ENCODE results near the gene FHDC1. TPM values are rescaled to one million over a fixed set of nuclear protein-coding genes. Genes with fewer than 3 reads are reported as not detected.
A peak's percentile ranks its signal among the peaks of the same experiment; 100 is the strongest.

Gene FHDC1
- total RNA-seq, 1 experiment from 2014 or later, result 2.0 TPM

DNA sequence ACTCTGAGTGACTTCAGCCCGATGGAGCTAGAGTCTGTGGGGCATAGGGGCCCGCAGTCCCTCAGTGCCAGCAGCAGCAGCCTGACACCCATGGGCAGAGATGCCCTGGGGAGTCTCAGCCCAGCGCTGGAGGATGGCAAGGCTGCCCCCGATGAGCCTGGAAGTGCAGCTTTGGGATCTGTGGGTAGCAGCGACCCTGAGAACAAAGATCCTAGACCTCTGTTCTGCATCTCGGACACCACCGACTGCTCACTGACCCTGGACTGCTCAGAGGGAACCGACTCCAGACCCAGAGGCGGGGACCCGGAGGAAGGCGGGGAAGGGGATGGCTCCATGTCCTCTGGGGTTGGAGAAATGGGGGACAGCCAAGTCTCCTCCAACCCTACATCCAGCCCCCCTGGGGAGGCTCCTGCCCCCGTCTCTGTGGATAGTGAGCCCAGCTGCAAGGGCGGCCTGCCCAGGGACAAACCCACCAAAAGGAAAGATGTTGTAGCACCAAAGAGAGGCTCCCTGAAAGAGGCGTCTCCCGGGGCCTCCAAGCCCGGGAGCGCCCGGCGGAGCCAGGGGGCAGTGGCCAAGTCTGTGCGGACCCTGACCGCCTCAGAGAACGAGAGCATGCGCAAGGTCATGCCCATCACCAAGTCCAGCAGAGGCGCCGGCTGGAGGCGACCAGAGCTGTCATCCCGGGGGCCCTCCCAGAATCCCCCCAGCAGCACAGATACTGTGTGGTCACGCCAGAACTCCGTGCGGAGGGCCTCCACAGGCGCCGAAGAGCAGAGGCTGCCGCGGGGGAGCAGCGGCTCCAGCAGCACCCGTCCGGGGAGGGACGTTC lies 39.5 kb downstream of the FHDC1 start:
- intact Hi-C loops (cut with micrococcal nuclease), result no loop called here
- BruUV-seq (replicated peaks), result no TSS peak

DNA sequence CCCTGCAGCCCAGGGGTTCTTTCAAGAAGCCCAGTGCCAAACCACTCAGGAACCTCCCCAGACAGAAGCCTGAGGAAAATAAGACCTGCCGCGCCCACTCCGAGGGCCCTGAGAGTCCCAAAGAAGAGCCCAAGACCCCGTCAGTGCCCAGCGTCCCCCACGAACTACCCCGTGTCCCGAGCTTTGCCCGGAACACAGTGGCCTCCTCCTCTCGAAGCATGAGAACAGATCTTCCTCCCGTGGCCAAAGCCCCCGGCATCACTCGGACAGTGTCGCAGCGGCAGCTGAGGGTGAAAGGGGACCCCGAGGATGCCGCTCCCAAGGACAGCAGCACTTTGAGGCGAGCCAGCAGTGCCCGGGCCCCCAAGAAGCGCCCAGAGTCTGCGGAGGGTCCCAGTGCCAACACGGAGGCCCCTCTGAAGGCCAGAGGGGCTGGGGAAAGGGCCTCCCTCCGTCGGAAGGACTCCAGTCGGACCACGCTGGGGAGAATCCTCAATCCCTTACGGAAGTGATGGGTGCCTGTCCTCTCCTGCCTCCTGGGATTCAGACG lies 40.2 kb downstream of the FHDC1 start:
- TF ChIP-seq, protein P1, sequence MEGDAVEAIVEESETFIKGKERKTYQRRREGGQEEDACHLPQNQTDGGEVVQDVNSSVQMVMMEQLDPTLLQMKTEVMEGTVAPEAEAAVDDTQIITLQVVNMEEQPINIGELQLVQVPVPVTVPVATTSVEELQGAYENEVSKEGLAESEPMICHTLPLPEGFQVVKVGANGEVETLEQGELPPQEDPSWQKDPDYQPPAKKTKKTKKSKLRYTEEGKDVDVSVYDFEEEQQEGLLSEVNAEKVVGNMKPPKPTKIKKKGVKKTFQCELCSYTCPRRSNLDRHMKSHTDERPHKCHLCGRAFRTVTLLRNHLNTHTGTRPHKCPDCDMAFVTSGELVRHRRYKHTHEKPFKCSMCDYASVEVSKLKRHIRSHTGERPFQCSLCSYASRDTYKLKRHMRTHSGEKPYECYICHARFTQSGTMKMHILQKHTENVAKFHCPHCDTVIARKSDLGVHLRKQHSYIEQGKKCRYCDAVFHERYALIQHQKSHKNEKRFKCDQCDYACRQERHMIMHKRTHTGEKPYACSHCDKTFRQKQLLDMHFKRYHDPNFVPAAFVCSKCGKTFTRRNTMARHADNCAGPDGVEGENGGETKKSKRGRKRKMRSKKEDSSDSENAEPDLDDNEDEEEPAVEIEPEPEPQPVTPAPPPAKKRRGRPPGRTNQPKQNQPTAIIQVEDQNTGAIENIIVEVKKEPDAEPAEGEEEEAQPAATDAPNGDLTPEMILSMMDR (IDR thresholded peaks at IDR 0.05; ENCODE audit: unreplicated experiment), result no peak
- H3K27me3 Mint-ChIP-seq (ENCODE audit: insufficient read depth, unreplicated experiment), result no peaks in the 10 kb centered on the region

More for the DNA sequence above, 39.5 kb downstream of the FHDC1 start:
- H3K27ac Mint-ChIP-seq (ENCODE audit: low read depth, unreplicated experiment), result no peak overlapping the region
- H3K9me3 Mint-ChIP-seq (ENCODE audit: unreplicated experiment), result no peaks in the 10 kb centered on the region
- peaks cover 27% of the 10 kb centered on the region for H3K4me1 Mint-ChIP-seq (ENCODE audit: insufficient read depth, unreplicated experiment)
- no peaks in the 10 kb centered on the region for H3K27me3 Mint-ChIP-seq (ENCODE audit: insufficient read depth, unreplicated experiment)
- ChIA-PET CTCF (no interaction called here), POLR2A (no interaction called here)
- peaks cover 21% of the 10 kb centered on the region for H3K36me3 Mint-ChIP-seq (ENCODE audit: insufficient read depth, unreplicated experiment)
- no peak for DNase-seq (ENCODE audit: unreplicated experiment)
- no peak overlapping the region for H3K4me3 Mint-ChIP-seq (ENCODE audit: unreplicated experiment)
- TF ChIP-seq, protein P1 (IDR thresholded peaks at IDR 0.05; ENCODE audit: unreplicated experiment), result no peak

DNA sequence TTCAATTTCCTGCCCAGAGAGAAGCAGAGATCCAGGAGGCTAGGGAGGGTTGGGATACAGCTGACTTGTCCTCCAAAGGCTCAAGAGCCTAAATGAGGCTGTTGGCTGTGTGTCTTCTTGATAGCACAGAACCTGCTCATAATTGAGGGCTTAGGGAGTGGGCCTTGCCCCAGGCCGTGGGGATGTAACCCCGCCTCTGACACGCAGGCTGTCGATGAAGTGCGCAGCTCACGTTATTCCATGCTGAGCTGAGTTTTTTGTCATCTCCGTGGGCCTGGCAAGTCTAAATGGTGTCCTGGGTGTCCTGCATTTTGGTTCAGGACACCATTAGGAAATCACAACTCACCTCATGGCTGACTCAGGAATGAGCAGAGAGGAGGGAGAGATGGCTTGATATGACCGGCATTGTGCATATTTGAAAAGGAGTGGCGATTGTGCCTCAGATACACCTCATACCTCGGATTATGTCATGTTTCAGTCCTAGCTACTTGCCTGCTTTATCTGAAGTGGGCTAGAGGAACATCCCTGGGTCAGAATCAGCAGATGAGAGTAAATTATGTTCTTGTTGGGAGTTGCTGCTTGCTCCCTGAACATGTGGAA lies 43.7 kb downstream of the FHDC1 start:
- DNase-seq (ENCODE audit: unreplicated experiment), result no peak
- BruUV-seq (replicated peaks), result no TSS peak
- CTCF ChIA-PET, result interaction anchor here (0.9 to 1.4 kb wide), 4 partner anchors 26 to 147 kb away, joined by 3 to 4 read pairs (median 4); no protein-coding TSS in a partner anchor
- no peak overlapping the region for H3K27ac Mint-ChIP-seq (ENCODE audit: low read depth, unreplicated experiment)
- no peaks in the 10 kb centered on the region for H3K9me3 Mint-ChIP-seq (ENCODE audit: unreplicated experiment)
- POLR2A ChIA-PET, result interaction anchor here (1.0 to 5.3 kb wide), 4 partner anchors 10 to 43 kb away, joined by 3 to 48 read pairs (median 5); no protein-coding TSS in a partner anchor
- intact Hi-C loops (cut with micrococcal nuclease), result no loop called here
- peaks cover 19% of the 10 kb centered on the region for H3K4me1 Mint-ChIP-seq (ENCODE audit: insufficient read depth, unreplicated experiment)
- H3K27me3 Mint-ChIP-seq (ENCODE audit: insufficient read depth, unreplicated experiment), result no peaks in the 10 kb centered on the region
- TF ChIP-seq, protein P1 (IDR thresholded peaks at IDR 0.05; ENCODE audit: unreplicated experiment), result no peak
- peaks cover 7% of the 10 kb centered on the region for H3K36me3 Mint-ChIP-seq (ENCODE audit: insufficient read depth, unreplicated experiment)
- no peak overlapping the region for H3K4me3 Mint-ChIP-seq (ENCODE audit: unreplicated experiment)

More for the DNA sequence above, 40.2 kb downstream of the FHDC1 start:
- intact Hi-C loops (cut with micrococcal nuclease), result no loop called here
- no peaks in the 10 kb centered on the region for H3K9me3 Mint-ChIP-seq (ENCODE audit: unreplicated experiment)
- no peak overlapping the region for H3K27ac Mint-ChIP-seq (ENCODE audit: low read depth, unreplicated experiment)
- H3K36me3 Mint-ChIP-seq (ENCODE audit: insufficient read depth, unreplicated experiment), result peaks cover 21% of the 10 kb centered on the region
- ChIA-PET CTCF (no interaction called here), POLR2A (no interaction called here)
- no peak overlapping the region for H3K4me3 Mint-ChIP-seq (ENCODE audit: unreplicated experiment)
- BruUV-seq (replicated peaks), result no TSS peak
- peaks cover 25% of the 10 kb centered on the region for H3K4me1 Mint-ChIP-seq (ENCODE audit: insufficient read depth, unreplicated experiment)
- no peak for DNase-seq (ENCODE audit: unreplicated experiment)

DNA sequence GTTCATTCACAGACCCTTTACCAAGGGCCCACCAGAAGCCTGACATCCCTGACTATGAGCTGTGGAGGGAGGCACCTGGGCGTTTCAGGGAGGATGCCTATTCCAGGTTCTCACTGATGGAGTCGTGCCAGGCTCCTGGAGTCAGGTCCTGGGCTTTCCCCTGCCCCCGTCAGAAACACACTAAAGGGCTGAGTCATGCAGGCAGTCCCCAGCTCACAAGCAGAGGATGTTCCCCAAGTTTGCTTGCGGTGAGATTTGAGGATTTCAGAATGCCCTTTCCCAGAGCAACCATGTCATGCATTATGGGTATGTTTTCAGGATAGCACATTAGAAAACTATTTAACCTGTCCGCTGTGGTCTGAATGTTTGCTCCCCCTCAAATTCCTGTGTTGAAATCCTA lies 45.2 kb downstream of the FHDC1 start:
- Mint-ChIP-seq H3K4me1 (ENCODE audit: insufficient read depth, unreplicated experiment) (peaks cover 19% of the 10 kb centered on the region), H3K9me3 (ENCODE audit: unreplicated experiment) (no peaks in the 10 kb centered on the region), H3K4me3 (ENCODE audit: unreplicated experiment) (no peak overlapping the region), H3K27me3 (ENCODE audit: insufficient read depth, unreplicated experiment) (no peaks in the 10 kb centered on the region), H3K27ac (ENCODE audit: low read depth, unreplicated experiment) (no peak overlapping the region), H3K36me3 (ENCODE audit: insufficient read depth, unreplicated experiment) (no peaks in the 10 kb centered on the region)
- no TSS peak for BruUV-seq (replicated peaks)
- peak; percentile 86 for DNase-seq (ENCODE audit: unreplicated experiment)
- TF ChIP-seq, protein P1 (IDR thresholded peaks at IDR 0.05; ENCODE audit: unreplicated experiment), result no peak
- ChIA-PET CTCF (interaction anchor here (0.6 to 1.2 kb wide), 4 partner anchors 130 to 162 kb away, joined by 3 to 4 read pairs (median 4); no protein-coding TSS in a partner anchor), POLR2A (interaction anchor here (0.7 to 5.3 kb wide), 4 partner anchors 12 to 504 kb away, joined by 3 to 48 read pairs (median 6); partner anchors contain the start of gene FHDC1)
- intact Hi-C loops (cut with micrococcal nuclease), result no loop called here
